Right cardiac atrium (tissue), 5 donors: ENCODE measurements around the gene PARVG. TPM values are rescaled to one million over a fixed set of nuclear protein-coding genes. Genes with fewer than 3 reads are reported as not detected.

Experiments
- ATAC-seq, 2 donors: fragments of 200-7000 bp; cut with Tn5 transposase; one replicate each; pipeline versions ENCODE4 v1.8.0 to v1.9.1; 2020; ENCODE audit warnings: moderate library complexity in 2 of 2, mild to moderate bottlenecking in 1 of 2
- DNase-seq, 3 donors: peaks; one replicate each; pipeline ENCODE4 v3.0.0-alpha.2; 2020
- H3K27ac ChIP-seq: one replicate; pipeline ENCODE4 v1.5.1; 2013; ENCODE audit warnings: mild to moderate bottlenecking, low read length, control low read depth, moderate library complexity
- H3K27me3 ChIP-seq: one replicate; pipeline ENCODE4 v1.6.1; 2013; ENCODE audit not compliant: control insufficient read depth, insufficient read depth
- H3K4me1 ChIP-seq: one replicate; pipeline ENCODE4 v1.6.1; 2013; ENCODE audit warnings: low read length; ENCODE audit not compliant: control insufficient read depth, insufficient read depth
- H3K4me3 ChIP-seq: one replicate; pipeline ENCODE4 v1.5.1; 2013; ENCODE audit warnings: low read length, control low read depth
- H3K9me3 ChIP-seq: one replicate; pipeline ENCODE4 v1.6.1; 2013; ENCODE audit warnings: low read length; ENCODE audit not compliant: control insufficient read depth
- WGBS: extraction: QIAGEN DNeasy Blood & Tissue Kit; methylation state at CpG from one replicate; pipeline ENCODE4 v1.1.7; 2013; 5-methylcytosine and 5-hydroxymethylcytosine counted together
- intact Hi-C, 4 donors: fragments of 100-400 bp; cut with DNase I; formaldehyde crosslinking; loops; one replicate each; pipeline versions ENCODE4 v1.11.0 to v1.14.0; 2022 to 2023
- polyA plus RNA-seq: library from polyadenylated mRNA; stranded (reverse); fragments of 200-250 nt; gene quantifications from one replicate; pipeline ENCODE4 v1.2.3, GENCODE V29; 2013
- total RNA-seq, 4 donors: library from RNA; stranded (reverse); fragmentation: NEBNext Ultra II Directional; extraction: Animal tissue kit (Norgen Biotek cat#: 25700); gene quantifications; one replicate each; pipeline ENCODE4 v1.2.1, GENCODE V29; 2021
- donor health status: healthy with polysubstance abuse.
- donor health status: DM: no; HTN: yes; CAD: no.
- donor health status: DM: no; HTN: no; CAD: no.
- donor health status: DM: no; HTN: yes; CAD: no; lungs with severe emphysema.
- donor health status: DM: yes; HTN: yes; CAD: no.

Gene PARVG
- total and polyA plus RNA-seq, 5 donors: 3.1 to 6.4 (median 5.3) TPM

DNA sequence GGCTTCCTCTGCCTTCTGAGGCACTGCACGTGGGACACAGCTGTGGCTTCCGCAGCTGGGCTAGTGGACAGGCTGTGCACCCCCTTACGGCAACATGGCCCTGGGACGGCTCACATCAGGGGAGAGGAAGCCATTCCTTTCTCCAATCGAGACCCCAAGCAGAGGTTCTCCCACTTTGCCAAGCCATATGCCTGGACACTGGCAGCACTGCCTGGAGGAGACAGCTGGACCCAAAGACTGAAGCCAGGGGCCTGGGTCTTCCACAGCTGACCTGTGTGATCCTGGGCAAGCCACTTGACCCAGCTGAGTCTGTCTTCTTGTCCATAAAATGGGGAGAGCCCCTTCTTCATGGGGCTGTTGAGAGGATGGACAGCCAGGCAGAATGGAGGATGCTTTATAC is 66.6 kb downstream of the PARVG start:
- intact Hi-C loops: no loop called here
- WGBS: 82% methylated on average over 5 of the region's 5 CpGs
- ATAC-seq: no peak

DNA sequence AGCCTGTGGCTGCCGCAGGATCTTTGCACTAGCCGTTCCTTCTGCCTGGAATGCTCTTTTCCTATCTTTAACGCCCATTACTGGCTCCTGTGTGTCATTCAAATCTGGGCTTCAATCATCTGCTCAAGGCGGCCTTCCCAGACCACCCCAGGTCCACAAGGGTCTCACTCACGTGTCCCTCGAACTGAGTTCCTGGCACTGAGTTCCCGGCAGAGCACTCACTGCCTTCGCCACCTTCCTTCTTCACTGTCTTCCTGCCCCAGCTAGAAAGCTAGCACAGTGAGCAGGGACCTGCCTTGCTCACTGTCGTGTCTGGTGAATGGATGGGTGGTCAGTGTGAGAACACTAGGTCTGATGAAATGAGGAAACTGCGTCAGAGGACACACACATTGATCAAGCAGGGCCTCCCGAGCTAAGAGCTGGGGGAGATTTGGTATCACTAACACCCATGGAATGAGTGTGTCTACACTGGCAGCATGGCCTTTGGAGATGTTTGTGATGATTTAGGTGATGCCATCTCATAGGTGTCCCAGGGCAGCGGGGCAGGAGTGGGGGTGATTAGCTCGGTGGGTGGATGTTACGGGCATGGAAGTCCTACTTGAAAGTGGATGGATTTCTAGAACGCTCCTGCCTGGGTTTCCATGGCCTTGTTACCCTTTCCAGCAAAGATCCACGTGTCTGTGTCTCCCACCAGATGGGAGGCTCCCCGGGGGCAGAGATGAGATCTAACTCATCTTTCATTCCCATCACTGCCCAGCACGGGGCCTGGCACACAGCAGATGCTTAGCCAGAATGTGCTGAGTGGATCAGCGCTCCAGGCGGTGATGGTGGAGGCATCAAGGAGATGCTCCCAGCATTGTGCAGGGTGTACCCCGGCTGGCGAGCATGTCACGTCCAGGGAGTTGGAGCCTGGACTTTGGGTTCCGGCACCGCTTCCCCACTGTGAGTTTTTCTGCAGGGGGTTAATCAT is 67.5 kb downstream of the PARVG start:
- no peaks in the 10 kb centered on the region for H3K4me1 ChIP-seq

More for the DNA sequence above, 66.6 kb downstream of the PARVG start:
- H3K27me3 ChIP-seq: no peaks in the 10 kb centered on the region
- no peak overlapping the region for H3K27ac ChIP-seq
- no peaks in the 10 kb centered on the region for H3K4me1 ChIP-seq
- H3K9me3 ChIP-seq: peaks cover 2% of the 10 kb centered on the region
- H3K4me3 ChIP-seq: no peak overlapping the region
- DNase-seq: no peak

DNA sequence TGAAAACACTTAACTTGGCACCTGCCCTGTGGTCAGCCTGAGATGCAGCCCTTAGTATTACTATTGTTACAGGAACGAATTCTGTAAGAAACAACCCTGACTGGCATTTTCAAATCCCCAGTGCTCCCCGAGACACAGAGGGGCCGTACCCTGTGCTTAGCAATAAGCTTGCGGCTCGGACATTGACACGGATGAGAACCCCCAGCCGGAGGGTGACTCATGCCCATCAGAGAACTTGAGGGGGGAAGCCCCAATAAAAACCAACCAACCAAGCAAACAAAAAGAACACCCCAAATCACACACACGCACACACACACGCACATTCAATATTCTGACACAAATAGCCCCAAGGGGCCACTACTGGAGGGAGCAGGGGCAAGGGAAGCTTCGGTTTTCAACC is 68.2 kb downstream of the PARVG start:
- Histone ChIP-seq H3K27ac (no peak overlapping the region), H3K4me3 (no peak overlapping the region), H3K9me3 (peaks cover 2% of the 10 kb centered on the region), H3K4me1 (no peaks in the 10 kb centered on the region), H3K27me3 (no peaks in the 10 kb centered on the region)
- intact Hi-C loops: no loop called here
- no peak for DNase-seq
- 92% methylated on average over 10 of the region's 10 CpGs for WGBS
- ATAC-seq: no peak

More for the DNA sequence above, 67.5 kb downstream of the PARVG start:
- DNase-seq (no peak), ATAC-seq (no peak)
- WGBS: 90% methylated on average over 25 of the region's 25 CpGs
- no peak overlapping the region for H3K27ac ChIP-seq
- H3K4me3 ChIP-seq: no peak overlapping the region
- peaks cover 2% of the 10 kb centered on the region for H3K9me3 ChIP-seq
- H3K27me3 ChIP-seq: no peaks in the 10 kb centered on the region
- intact Hi-C loops: no loop called here

DNA sequence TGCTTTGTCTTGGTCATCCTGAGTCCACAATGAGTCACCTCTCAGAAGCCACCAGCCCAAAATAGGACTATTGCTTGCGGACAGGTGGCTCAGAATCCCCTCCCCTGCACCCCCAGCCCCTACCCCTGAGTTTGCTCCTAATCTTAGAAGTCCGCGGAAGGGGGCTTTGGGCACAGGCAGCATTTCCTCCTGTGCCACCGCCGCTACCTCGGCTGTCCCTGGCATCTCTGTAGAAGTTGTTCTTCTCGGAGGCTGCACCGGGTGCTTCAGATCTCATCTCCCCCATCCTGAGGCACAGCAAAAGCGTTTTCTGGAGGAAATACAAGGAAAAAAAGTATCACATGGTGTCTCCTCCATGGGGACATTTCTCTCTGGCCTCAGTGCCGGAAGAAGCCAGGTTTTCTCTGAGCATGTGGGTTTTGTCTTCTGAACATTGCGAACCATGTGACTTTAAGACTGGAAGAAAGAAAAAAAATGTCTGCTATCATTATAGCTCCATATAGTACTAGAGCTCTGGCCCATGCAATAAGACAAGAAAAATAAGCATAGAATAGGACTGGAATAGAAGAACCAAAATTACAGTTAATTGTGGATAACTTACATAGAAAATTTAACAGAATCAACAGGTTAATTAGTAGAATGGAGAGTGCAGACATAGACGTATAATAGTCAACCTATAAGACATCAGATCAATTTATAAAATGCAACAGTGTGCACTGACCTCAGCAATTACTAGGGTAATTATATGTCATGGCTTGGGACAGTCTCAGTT is 68.8 kb downstream of the PARVG start:
- WGBS: 90% methylated on average over 12 of the region's 12 CpGs
- no peak for ATAC-seq
- Histone ChIP-seq H3K4me1 (no peaks in the 10 kb centered on the region), H3K4me3 (no peak overlapping the region), H3K27ac (no peak overlapping the region), H3K27me3 (no peaks in the 10 kb centered on the region), H3K9me3 (peaks cover 2% of the 10 kb centered on the region)
- intact Hi-C loops: no loop called here
- no peak for DNase-seq

DNA sequence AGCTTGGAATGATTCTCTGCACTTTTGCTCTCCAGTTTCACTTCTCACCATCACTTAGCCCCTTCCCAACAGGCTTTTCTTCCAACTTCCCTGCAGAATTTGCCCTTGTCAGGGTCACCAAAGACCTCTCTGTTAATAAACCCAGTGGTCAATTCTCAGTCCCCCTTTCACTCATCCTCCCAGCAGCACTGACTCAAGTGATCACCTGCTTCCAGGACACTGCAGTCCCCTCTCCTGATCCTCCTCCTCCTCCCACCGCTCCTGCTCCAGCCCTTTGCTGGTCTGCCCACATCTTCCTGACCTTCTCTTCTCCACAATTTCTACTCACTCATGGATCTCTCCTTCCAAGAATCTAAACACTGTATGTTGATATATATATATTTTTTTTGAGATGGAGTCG is 74.1 kb downstream of the PARVG start:
- intact Hi-C loops: no loop called here
- H3K4me1 ChIP-seq: no peaks in the 10 kb centered on the region
- ATAC-seq (no peak), DNase-seq (no peak)
- H3K4me3 ChIP-seq: no peak overlapping the region
- peaks cover 2% of the 10 kb centered on the region for H3K9me3 ChIP-seq
- 92% methylated on average over 2 of the region's 2 CpGs for WGBS
- H3K27ac ChIP-seq: no peak overlapping the region
- H3K27me3 ChIP-seq: no peaks in the 10 kb centered on the region

DNA sequence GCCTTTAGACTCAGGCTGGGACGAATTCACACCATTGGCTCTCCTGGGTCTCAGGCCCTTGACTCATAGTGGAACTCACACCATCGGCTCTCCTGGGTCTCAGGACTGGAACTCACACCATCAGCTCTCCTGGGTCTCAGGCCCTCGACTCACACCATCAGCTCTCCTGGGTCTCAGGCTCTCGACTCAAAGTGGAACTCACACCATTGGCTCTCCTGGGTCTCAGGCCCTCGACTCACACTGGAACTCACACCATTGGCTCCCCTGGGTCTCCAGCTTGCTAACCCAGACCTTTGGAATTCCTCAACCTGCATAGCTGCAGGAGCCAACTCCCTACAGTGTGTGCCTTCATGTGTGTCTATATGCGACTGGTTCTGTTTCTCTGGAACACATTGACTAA is 75.4 kb downstream of the PARVG start:
- H3K4me1 ChIP-seq: no peaks in the 10 kb centered on the region
- H3K27ac ChIP-seq: no peak overlapping the region
- no peaks in the 10 kb centered on the region for H3K27me3 ChIP-seq
- no peak overlapping the region for H3K4me3 ChIP-seq
- no peak for DNase-seq
- H3K9me3 ChIP-seq: no peaks in the 10 kb centered on the region
- 81% methylated on average over 6 of the region's 6 CpGs for WGBS
- ATAC-seq: no peak
- intact Hi-C loops: no loop called here

DNA sequence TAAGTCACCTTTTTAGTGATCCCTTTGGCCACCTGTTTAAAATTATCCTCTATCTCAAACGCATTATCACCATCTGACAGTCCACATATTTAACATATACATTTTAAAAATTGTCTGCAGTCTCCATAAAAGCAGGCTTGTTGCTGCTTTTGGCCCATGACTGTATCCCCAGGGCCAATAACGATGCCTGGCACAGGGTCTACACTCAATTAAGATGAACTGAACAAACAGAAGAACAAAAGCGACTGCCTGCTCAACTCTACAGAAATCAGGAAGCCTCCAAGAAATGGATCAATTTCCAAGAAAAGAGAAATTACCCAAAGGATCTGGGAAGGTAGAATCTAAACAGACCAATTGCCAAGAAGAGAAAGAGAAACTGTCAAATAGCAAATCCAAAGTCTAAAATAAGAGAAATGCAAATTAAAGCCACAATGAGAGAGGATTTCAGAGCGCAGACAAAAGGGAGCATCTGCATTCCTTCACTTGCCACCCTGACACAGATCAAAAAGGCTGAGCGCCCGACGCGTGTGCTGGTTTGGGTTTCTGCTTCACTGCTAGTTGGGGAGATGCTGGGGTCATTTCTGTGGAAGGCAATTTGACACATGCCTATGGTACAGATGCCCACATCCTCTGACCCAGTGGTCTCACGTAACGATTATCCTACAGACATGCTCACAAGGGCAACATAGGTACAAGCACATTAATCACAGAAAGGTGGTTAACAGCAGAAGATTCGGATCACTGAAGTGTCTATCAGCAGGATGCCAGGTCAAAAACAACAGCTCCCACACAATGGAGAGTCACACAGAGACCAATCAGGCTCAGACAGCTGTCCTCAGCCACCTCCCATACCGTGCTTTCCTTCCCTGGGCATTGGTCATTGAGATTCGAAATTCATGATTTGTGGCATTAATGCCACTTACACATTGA is 76.1 kb downstream of the PARVG start:
- DNase-seq (no peak), ATAC-seq (no peak)
- Histone ChIP-seq H3K4me1 (no peaks in the 10 kb centered on the region), H3K9me3 (no peaks in the 10 kb centered on the region), H3K27ac (no peak overlapping the region), H3K4me3 (no peak overlapping the region), H3K27me3 (no peaks in the 10 kb centered on the region)
- intact Hi-C loops: no loop called here
- 38% methylated on average over 13 of the region's 13 CpGs for WGBS

Other genes starting within 250 kb of the PARVG start
- 10 to 100 TPM; 53.3 to 65.3 (median 61.2) TPM for gene SAMM50, start 225.5 kb upstream of the PARVG start, total RNA-seq
- gene SAMM50, start 225.5 kb upstream of the PARVG start, polyA plus RNA-seq: 48.0 TPM
- 100 to 1,000 TPM in 2 of 4 donors, 10 to 100 TPM in 2; 85.9 to 124 (median 99.1) TPM for gene PARVB, start 156.6 kb upstream of the PARVG start, total RNA-seq
- 44.0 TPM for gene PARVB, start 156.6 kb upstream of the PARVG start, polyA plus RNA-seq
- gene SHISAL1, start 132.0 kb downstream of the PARVG start, total RNA-seq: 1 to 10 TPM; 1.0 to 5.8 (median 1.3) TPM
- 1.3 TPM for gene SHISAL1, start 132.0 kb downstream of the PARVG start, polyA plus RNA-seq